NCI-H1930 (cell line): Measurements from ENCODE around the gene GRM7.

Source experiments
- DNase-seq, 2 experiments: peaks; one replicate each; lab custom pipeline; 2025; lab: John Stamatoyannopoulos, UW

GRM7 gene

GRCh38 chr3:7720649-7721297, 859.9 kb downstream of the GRM7 start:
- DNase-seq, result no peak

- no peak for DNase-seq
These were observed 861.0 kb downstream of the GRM7 start for GRCh38 chr3:7721869-7722268.

GRCh38 chr3:7728566-7729519, 867.9 kb downstream of the GRM7 start:
- DNase-seq, result no peak

GRCh38 chr3:7733933-7734332, 873.0 kb downstream of the GRM7 start:
- no peak for DNase-seq

GRCh38 chr3:7734456-7734855, 873.5 kb downstream of the GRM7 start:
- DNase-seq, result no peak

GRCh38 chr3:7737263-7737662, 876.3 kb downstream of the GRM7 start:
- no peak for DNase-seq

GRCh38 chr3:7739754-7740153, 878.8 kb downstream of the GRM7 start:
- DNase-seq, result no peak

GRCh38 chr3:7740458-7740857, 879.5 kb downstream of the GRM7 start:
- DNase-seq, result no peak

GRCh38 chr3:7744850-7745249, 883.9 kb downstream of the GRM7 start:
- no peak for DNase-seq

- no peak for DNase-seq
These were observed 884.8 kb downstream of the GRM7 start for GRCh38 chr3:7745711-7746110.

- no peak for DNase-seq
These were observed 889.2 kb downstream of the GRM7 start for GRCh38 chr3:7749931-7750695.

GRCh38 chr3:7752005-7752404, 891.1 kb downstream of the GRM7 start:
- no peak for DNase-seq

GRCh38 chr3:7754653-7755441, 893.9 kb downstream of the GRM7 start:
- no peak for DNase-seq

- DNase-seq, result no peak
These were observed 898.7 kb downstream of the GRM7 start for GRCh38 chr3:7759630-7760029.

- no peak for DNase-seq
These were observed 899.8 kb downstream of the GRM7 start for GRCh38 chr3:7760718-7761117.

- no peak for DNase-seq
These were observed 903.2 kb downstream of the GRM7 start for GRCh38 chr3:7764115-7764514.

GRCh38 chr3:7766530-7766929, 905.6 kb downstream of the GRM7 start:
- DNase-seq, result no peak

- no peak for DNase-seq
These were observed 918.4 kb downstream of the GRM7 start for GRCh38 chr3:7779331-7779730.

GRCh38 chr3:7781395-7781794, 920.5 kb downstream of the GRM7 start:
- no peak for DNase-seq

- no peak for DNase-seq
These were observed 927.2 kb downstream of the GRM7 start for GRCh38 chr3:7787871-7788828.

GRCh38 chr3:7788881-7789280, 928.0 kb downstream of the GRM7 start:
- no peak for DNase-seq
